ENCODE results near the gene GLO1. TPM values are rescaled to one million over a fixed set of nuclear protein-coding genes. Genes with fewer than 3 reads are reported as not detected.

GLO1 gene
- 71.4 TPM for total RNA-seq

- ATAC-seq, result peak; percentile 100
Measured at GRCh38 chr6:38702558-38703397, at the start of gene GLO1. Gene GLO1, minus strand, starts transcription at chr6:38703145. Its CDS starts 91 bp downstream, at chr6:38703054.

DNA sequence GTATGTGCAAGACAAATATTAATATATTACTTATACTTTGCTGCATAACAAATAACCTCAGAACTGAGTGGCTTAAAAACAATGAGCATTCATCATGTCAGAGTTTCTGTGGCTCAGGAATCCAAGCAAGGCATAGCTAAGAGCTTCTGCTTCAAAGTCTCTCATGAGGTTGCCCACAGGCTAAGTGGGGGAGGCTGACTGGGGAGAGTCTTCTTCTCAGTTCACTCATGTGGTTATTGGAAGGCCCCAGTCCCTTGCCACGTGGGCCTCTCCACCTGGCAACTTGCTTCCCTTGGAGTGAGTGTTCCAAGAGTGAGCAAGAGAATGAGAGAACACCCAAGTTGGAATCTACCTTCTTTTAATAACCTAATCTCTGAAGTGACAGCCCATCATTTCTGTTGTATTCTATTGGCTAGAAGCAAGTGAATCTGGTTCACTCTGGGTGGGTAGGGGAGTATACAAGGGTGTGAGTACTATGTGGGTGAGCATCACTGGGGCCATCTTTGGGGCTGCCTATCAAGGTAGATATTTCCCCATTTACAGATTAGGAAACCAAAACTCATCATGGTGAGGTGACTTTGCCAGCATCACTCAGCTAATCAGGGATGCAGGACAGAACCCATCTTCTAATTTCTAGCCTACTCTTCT, 48.1 kb upstream of the GLO1 start:
- no peak for ATAC-seq

DNA sequence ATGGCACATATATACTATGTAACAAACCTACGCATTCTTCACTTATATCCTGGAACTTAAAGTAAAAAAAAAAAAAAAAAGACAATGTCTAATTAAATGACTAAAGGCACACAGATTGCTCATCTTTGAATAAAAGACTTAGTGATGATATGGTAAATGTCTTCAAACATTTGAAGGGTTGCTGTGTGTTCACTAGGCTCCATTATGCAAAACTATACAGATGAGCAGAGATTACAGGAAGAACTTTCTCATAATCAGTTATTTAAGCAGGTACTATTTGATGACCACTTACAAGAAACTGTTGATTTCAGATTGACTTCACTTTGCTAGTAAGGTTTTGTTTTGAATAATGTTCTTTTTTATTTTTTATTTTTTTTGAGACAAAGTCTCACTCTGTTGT, 46.5 kb upstream of the GLO1 start:
- ATAC-seq, result no peak

DNA sequence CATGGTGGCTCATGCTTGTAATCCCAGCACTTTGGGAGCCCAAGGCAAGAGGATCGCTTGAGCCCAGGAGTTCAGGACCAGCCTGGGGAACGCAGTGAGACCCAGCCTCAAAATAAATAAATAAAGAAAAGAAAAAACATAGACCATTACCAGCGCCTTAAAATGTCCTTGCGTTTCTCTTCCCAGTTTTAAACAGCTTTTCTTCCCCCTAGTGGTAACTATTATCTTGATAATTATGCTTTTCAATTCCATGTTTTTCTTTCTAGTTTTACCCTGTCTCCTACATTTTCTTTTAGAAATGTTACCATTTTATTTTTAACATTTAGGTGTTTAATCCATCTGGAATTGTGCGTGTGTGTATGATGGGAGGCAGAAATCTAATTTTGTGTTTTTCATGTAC, 36.6 kb upstream of the GLO1 start:
- ATAC-seq, result no peak

DNA sequence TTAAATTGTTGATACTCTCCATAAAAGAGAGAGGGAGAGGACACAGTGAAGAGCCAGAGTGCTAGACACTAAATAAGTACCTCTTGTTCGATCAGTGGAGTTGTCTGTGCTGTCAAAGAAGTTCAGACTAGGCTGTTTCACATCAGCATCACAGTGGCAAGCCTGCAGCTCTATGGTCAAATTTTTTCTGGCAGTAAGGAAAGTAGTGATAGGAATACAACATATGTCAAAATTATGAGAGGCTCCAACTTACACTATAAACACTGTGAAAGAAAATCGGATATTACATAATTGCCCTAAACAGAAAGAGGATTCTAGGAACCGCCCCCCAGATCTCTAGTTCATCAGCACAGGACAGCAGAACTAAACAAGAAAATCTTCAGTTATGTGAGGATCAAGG, 35.3 kb upstream of the GLO1 start:
- no peak for ATAC-seq

DNA sequence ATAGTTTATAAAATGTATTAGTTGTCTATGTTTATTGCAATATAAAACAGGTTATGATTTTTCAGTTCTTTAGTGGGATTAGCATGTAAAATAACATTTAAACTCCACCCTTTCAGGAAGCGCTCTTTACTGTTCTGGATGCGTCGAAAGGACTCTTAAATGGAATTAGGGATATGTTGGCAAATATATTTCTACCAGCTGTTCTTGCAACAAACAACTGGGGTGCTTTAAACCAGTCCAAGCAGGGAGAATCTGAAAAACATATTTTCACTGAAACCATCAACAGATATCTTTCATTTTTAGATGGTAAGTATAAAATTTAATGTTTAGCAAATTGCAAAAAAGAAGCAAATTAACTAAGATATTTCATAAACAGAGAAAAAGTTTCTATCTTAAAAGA, 34.0 kb upstream of the GLO1 start:
- no peak for ATAC-seq

DNA sequence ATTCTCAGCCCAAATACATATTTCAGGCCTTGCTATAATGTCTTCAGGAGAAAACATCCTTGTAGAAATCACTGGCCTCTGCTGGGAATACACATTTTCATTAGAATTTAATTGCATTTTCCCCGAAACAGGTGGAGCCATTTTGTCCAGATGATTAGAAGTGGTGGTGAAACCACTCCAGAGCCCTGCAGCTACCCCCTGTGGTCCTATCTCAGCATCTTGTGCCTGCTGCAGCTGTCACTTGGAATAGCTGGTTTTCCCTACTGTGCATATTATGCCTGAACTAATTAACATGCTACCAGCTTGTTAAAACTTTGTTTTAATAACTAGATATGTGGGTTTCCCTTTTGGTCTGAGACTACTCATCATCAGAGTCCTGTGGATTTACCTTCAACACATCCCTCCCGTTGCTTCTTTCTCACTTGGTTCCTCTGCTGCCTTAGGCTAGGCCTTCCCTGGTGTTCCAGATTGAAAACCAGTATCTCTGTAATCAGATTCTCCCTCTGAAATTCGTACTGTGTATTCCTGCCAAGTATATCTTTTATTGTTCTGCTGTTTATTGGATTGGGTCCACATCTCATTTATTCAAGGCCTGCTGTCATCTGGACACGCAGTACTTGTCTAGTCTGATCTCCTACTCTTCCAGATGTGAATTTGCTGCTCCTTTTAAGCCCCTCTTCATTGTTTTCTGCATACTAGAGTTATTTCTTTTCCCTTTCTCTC, 27.4 kb upstream of the GLO1 start:
- ATAC-seq, result no peak

- ATAC-seq, result no peak
Measured at GRCh38 chr6:38728203-38728602, 25.3 kb upstream of the GLO1 start.

DNA sequence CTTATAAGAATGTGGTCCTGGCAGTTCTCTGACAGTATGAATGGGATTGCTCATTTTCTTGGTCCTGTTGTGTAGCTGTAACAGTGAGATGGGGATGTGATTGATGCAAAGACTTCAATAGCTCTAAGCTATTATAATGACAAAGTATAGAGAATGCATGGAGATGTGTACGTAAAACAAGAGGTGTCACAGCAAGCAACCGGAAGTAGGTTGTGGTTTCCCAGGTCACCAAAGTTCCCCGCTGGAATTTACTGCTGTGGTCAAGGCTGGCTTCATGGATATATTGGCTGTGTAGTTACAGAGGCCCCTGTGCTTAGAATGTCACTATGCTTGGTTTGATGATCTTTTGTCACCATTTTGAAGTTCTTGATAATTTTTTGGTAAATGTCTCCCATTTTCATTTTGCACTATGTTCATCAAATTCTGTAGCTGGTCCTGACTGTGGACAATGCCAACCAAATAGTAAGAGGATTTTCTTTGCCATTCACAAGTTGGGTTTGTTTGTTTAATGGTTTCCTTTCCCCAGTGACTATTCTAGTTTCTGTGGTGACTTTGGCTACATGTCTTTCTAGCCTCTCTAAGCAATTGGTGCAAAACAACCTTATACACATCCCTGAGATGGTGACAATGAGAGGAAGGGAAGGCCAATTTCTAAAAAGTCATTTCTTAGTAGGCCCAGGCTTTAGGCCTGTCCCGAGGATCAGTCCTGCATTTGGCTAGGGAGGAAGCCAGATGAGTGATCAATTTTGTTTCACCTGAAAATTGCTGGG, 22.7 kb upstream of the GLO1 start:
- ATAC-seq, result no peak

- ATAC-seq, result no peak
Measured at GRCh38 chr6:38724343-38724742, 21.4 kb upstream of the GLO1 start.

GRCh38 chr6:38723783-38724182, 20.8 kb upstream of the GLO1 start:
- ATAC-seq, result no peak

- ATAC-seq, result no peak
Measured at GRCh38 chr6:38722727-38723334, 19.9 kb upstream of the GLO1 start.

DNA sequence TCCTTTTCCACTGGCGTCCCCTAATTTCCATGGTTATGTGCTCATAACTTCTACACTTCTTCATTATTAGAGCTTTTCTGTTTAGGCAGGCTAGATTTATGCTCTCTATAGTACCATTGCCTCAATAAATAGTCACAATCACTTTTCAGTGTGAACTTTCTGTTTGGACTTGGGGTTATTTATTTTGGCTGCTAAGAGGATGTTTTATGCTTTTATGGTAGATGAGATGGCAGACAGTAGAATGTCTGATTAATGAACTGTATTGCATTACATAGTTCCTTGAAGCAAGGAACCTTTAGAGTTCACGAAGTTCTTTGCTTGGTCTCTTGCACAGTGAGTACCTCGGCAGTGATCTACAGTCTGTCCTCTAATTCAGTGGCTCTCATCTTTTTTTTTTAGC, 19.1 kb upstream of the GLO1 start:
- no peak for ATAC-seq

GRCh38 chr6:38720295-38720694, 17.4 kb upstream of the GLO1 start:
- ATAC-seq, result no peak

GRCh38 chr6:38719358-38719757, 16.4 kb upstream of the GLO1 start:
- ATAC-seq, result no peak

DNA sequence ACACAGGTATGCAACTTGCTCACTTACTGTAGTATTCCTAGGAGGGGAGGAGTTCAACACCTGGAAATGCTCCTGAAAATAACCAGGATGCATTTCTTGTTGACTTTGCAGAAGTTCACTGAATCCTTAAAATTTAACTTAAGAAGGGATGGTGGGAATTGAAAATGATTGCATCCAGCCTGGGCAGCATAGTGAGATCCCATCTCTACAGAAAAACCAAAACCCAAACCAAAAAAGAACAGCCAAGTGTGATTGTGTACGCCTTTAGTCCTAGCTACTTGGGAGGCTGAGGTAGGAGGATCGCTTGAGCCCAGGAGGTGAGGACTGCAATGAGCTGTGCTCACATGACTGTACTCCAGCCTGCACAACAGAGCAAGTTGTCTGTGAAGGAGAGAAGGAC, 13.9 kb upstream of the GLO1 start:
- ATAC-seq, result no peak

DNA sequence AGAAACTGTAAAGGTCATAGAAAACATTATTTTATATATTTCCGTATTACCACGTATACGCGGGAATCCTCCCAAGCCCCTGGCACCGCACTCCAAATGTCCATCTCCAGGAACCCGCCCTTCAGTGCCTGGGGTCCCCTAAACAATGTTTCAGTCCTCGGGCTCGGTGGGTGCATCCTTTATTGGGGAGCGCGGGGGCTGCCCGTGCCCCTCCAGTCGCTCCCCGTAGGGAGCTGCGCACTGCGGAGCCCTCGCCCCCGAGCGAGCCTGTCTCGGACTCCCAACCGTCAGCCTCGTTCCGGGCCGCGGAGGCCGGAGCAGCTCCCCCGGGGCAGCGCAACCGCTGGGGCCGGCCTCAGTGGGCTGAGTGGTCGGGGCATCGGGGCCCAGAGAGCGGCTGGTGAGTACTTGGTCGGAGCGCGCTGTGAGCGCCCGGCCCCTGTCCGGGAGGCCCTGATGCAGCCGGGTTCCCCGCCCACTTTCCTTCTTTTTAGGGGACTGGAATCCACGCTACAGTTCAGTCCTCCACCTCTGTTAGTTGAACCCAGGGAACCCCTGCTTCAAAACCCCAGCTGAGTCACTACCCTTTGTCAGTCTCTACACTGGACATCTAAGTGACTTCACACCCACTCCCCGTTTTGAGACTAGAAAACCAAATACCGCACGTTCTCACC, 12.2 kb upstream of the GLO1 start, which contains the start of gene DNAH8:
TSS of gene DNAH8 (plus strand) at position 296 of the 674 bp plus-strand sequence. CDS start 7,499 bp downstream, outside the sequence.
- ATAC-seq, result no peak

DNA sequence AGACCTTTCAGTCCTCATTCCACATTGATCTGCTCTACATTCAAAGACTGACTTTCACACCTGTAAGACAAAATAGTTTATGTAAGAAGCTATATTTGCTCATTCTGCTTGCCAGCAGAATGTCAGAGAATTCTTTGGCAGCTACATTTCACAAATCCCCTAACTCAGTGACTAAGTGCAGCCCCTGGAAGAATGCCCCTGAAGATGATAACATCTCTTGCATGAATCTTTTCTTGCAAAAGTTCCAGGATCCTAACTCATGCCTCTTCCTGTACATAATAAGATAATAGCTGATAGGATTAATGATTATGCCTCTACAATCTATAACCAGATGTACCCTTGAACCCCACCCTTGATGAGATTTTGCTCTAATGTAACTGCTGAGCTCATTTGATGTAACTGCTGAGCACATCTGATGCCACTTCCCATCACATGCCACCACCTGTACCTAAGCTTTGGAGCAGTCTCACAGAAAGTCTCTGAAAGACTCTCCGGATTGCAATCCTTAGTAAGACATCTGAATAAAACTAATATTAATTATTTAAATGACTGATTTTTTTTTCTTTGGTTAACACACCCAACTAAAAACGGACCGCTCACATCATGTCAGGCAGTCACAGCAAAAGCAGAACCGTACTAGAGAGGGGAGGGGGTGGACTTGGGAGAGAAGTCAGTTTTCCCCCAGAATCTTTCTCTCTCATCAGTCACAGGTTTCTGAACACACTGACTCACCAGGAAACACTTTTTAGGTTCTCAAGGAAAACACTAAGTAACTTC, 11.5 kb upstream of the GLO1 start:
- ATAC-seq, result no peak

DNA sequence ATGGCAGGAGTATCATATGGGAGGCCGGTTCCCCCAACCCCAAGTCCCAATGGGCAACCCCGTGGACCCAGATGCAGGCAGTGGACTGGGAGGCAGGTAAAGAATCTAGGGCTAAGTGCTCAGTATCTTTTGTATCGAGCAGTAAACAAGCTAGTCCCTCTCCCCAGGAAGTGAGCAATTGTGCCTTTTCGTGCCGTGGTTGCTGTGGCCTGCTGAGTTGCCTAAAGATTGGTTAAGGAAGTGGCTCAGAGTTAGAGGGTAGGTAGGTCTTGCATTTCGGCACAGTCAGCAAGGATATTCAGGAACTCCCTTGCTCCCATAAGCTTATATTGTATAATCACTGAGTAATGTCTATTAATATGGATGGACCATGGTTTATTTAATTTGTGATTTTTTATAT, 10.9 kb upstream of the GLO1 start:
- ATAC-seq, result no peak

DNA sequence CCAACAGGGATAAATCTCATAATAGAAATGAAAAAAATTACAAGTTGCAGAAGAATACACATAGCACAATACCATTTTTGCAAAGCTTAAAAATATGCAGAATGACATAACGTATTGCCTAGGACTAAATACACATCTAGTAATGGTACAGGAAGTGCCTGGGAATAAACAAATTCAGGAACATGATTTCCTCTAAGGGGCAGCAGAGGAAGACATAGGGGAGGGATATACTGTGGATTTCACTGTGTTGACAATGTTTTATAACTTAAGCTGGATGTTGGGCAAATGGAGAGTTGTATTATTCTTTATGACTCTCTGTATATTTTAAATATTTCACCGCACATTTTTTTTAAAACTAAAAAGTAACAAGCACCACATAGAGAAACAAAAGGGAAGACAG, 5.6 kb upstream of the GLO1 start:
- ATAC-seq, result no peak

- ATAC-seq, result no peak
Measured at GRCh38 chr6:38705924-38706323, 3.0 kb upstream of the GLO1 start.
